H4 (cell line): Measurements from ENCODE around the gene GULP1. TPM values are rescaled to one million over a fixed set of nuclear protein-coding genes. Genes with fewer than 3 reads are reported as not detected.

Source experiments
- DNase-seq: peaks from one replicate; pipeline ENCODE4 v3.0.0-alpha.2; 2015; ENCODE audit warnings: low spot score
- total RNA-seq: library from RNA; depleted of rRNA; stranded (reverse); fragments of >200 nt; shearing (Covaris generic); gene quantifications from 2 replicates; pipeline ENCODE4 v1.2.3, GENCODE V29; 2014

GULP1 gene
- total RNA-seq, 1 experiment from 2014 or later = 31.2 TPM

- DNase-seq = no peak
Observed at GRCh38 chr2:188471166-188471565, 179.5 kb downstream of the GULP1 start.

GRCh38 chr2:188473306-188473705, 181.6 kb downstream of the GULP1 start:
- DNase-seq = no peak

GRCh38 chr2:188474316-188474715, 182.6 kb downstream of the GULP1 start:
- DNase-seq = no peak

- peak; percentile 62 for DNase-seq
Observed at GRCh38 chr2:188475945-188476344, 184.3 kb downstream of the GULP1 start.

GRCh38 chr2:188477564-188478103, 186.0 kb downstream of the GULP1 start:
- DNase-seq = no peak

- DNase-seq = no peak
Observed at GRCh38 chr2:188478724-188479123, 187.1 kb downstream of the GULP1 start.

- DNase-seq = no peak
Observed at GRCh38 chr2:188481474-188481873, 189.8 kb downstream of the GULP1 start.

- DNase-seq = peak; percentile 14
Observed at GRCh38 chr2:188485496-188485895, 193.8 kb downstream of the GULP1 start.

- no peak for DNase-seq
Observed at GRCh38 chr2:188492751-188493150, 201.1 kb downstream of the GULP1 start.

GRCh38 chr2:188494906-188495305, 203.2 kb downstream of the GULP1 start:
- no peak for DNase-seq

- no peak for DNase-seq
Observed at GRCh38 chr2:188495969-188496431, 204.3 kb downstream of the GULP1 start.

GRCh38 chr2:188497726-188498125, 206.1 kb downstream of the GULP1 start:
- no peak for DNase-seq

GRCh38 chr2:188503975-188504374, 212.3 kb downstream of the GULP1 start:
- no peak for DNase-seq

GRCh38 chr2:188506843-188507242, 215.2 kb downstream of the GULP1 start:
- DNase-seq = no peak

GRCh38 chr2:188511346-188511745, 219.7 kb downstream of the GULP1 start:
- no peak for DNase-seq

GRCh38 chr2:188512456-188512855, 220.8 kb downstream of the GULP1 start:
- DNase-seq = peak; percentile 73

- no peak for DNase-seq
Observed at GRCh38 chr2:188515918-188516317, 224.2 kb downstream of the GULP1 start.

- DNase-seq = no peak
Observed at GRCh38 chr2:188517549-188518215, 226.0 kb downstream of the GULP1 start.

- DNase-seq = no peak
Observed at GRCh38 chr2:188518381-188518780, 226.7 kb downstream of the GULP1 start.

GRCh38 chr2:188519136-188519535, 227.5 kb downstream of the GULP1 start:
- no peak for DNase-seq

- DNase-seq = no peak
Observed at GRCh38 chr2:188522517-188522916, 230.8 kb downstream of the GULP1 start.

- no peak for DNase-seq
Observed at GRCh38 chr2:188523919-188524318, 232.2 kb downstream of the GULP1 start.

GRCh38 chr2:188524519-188525113, 232.9 kb downstream of the GULP1 start:
- DNase-seq = peak; percentile 49
